HepG2 (cell line): ENCODE data around the gene GPC3. TPM values are rescaled to one million over a fixed set of nuclear protein-coding genes. Genes with fewer than 3 reads are reported as not detected.

ENCODE experiments used
- ARNTL ChIP-seq: sonication (generic); formaldehyde crosslinking; IDR thresholded peaks from 2 replicates; pipeline ENCODE4 v1.4.0; 2020; ENCODE audit warnings: mild to moderate bottlenecking, missing genetic modification reagents
- KIAA2018 ChIP-seq: sonication (generic); formaldehyde crosslinking; IDR thresholded peaks from 2 replicates; pipeline ENCODE4 v1.5.0; 2020; ENCODE audit warnings: mild to moderate bottlenecking, missing genetic modification reagents, borderline replicate concordance
- PITX1 ChIP-seq: sonication (generic); formaldehyde crosslinking; IDR thresholded peaks from 2 replicates; pipeline ENCODE4 v1.5.1; 2020; ENCODE audit warnings: mild to moderate bottlenecking, missing genetic modification reagents
- POLR2G ChIP-seq: fragments of 200-400 bp; formaldehyde crosslinking; IDR thresholded peaks from 2 replicates; pipeline ENCODE4 v1.6.1; 2018; ENCODE audit warnings: mild to moderate bottlenecking, low read depth, low read length, moderate library complexity
- RARA ChIP-seq: IDR thresholded peaks from 2 replicates; pipeline ENCODE4 v1.6.1; 2016; ENCODE audit warnings: missing genetic modification reagents, missing compliant biosample characterization
- SOX13 ChIP-seq, 3 experiments: fragments of 450-650 bp in 1 of 3; sonication (generic) in 1 of 3; formaldehyde crosslinking in 1 of 3; IDR thresholded peaks in 2 of 3; conservative IDR thresholded peaks in 1 of 3; 2 replicates each; pipeline versions ENCODE4 v1.5.0 to v1.6.1; 2016 to 2020; ENCODE audit warnings: antibody characterized with exemption in 1 of 3, mild to moderate bottlenecking in 1 of 3, missing compliant biosample characterization in 1 of 3, missing genetic modification reagents in 1 of 3, moderate library complexity in 1 of 3
- TFAP4 ChIP-seq: sonication (generic); IDR thresholded peaks from 2 replicates; pipeline ENCODE4 v1.6.1; 2016; ENCODE audit warnings: low read depth, borderline replicate concordance
- YY1 ChIP-seq: IDR thresholded peaks from 2 replicates; pipeline ENCODE4 v1.6.1; 2011; ENCODE audit warnings: low read length, low read depth, moderate library complexity, mild to moderate bottlenecking; ENCODE audit not compliant: insufficient read depth, insufficient replicate concordance
- ZEB1 ChIP-seq: IDR thresholded peaks from 2 replicates; pipeline ENCODE4 v1.6.1; 2012; ENCODE audit warnings: mild to moderate bottlenecking, low read depth, inconsistent platforms; ENCODE audit not compliant: insufficient replicate concordance
- ZFX ChIP-seq: sonication (generic); formaldehyde crosslinking; IDR thresholded peaks from 2 replicates; pipeline ENCODE4 v1.4.0; 2020; ENCODE audit warnings: mild to moderate bottlenecking, low read depth, missing genetic modification reagents, moderate library complexity
- ZNF652 ChIP-seq: IDR thresholded peaks from 2 replicates; pipeline ENCODE4 v1.6.1; 2016; ENCODE audit warnings: low read depth, borderline replicate concordance
- polyA plus RNA-seq, 8 experiments: library from polyadenylated mRNA; depleted of rRNA in 3 of 8; stranded (reverse) in 7 of 8; unstranded in 1 of 8; fragments of >200 nt; fragmentation: Illumina TruSeq in 4 of 8; extraction: Trizol in 4 of 8; gene quantifications; 2 replicates each; pipeline versions ENCODE4 v1.2.1 to v1.2.3, GENCODE V29; 2011 to 2016; ENCODE audit warnings: low read depth in 4 of 8, missing spikeins in 1 of 8, mixed read lengths in 1 of 8; ENCODE audit not compliant: insufficient read depth in 1 of 8
- total RNA-seq, 5 experiments: library from RNA; depleted of rRNA; stranded (reverse); fragments of >200 nt; fragmentation: Illumina TruSeq; extraction: Trizol; gene quantifications; 2 replicates each; pipeline ENCODE4 v1.2.3, GENCODE V29; 2016; ENCODE audit warnings: low read depth in 1 of 5
- TF ChIP-seq, protein P1 (sequence below): IDR thresholded peaks from 2 replicates; pipeline ENCODE4 v1.6.1; 2016; ENCODE audit warnings: low read depth
- TF ChIP-seq, protein P2 (sequence below): sonication (generic); formaldehyde crosslinking; IDR thresholded peaks from 2 replicates; pipeline ENCODE4 v1.5.1; 2020; ENCODE audit warnings: mild to moderate bottlenecking, missing genetic modification reagents, moderate library complexity

GPC3 gene
- total and polyA plus RNA-seq, 2 of the 13 experiments (the other 11 are each of a cell fraction or from before 2014, with no cell fraction given): 1,799 to 3,263 TPM

DNA sequence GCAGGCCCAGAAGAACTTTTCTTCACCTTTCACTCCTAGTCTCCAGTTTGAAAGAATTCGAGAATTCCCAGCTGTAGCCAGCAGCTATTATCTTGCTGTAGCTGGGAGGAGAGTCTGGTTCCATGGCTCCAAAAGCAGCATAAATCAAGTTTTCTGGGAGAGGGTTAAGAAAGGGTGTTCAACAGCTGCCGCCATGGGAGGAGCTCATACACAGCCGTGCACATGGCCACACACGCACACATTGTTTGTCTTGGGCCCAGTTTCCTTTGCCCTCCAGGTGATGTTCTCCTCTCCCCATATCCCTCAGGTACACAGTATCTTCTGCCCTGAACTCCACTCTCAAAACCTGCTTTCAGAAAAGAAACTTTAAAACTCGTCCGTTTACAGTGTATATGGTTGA lies 4.1 kb upstream of the GPC3 start (continued):
- TF ChIP-seq SOX13 (IDR thresholded peaks at IDR 0.05) (no peak), SOX13 (CRISPR knock-in tag; conservative IDR thresholded peaks at IDR 0.05 in 1 of 2, IDR thresholded peaks at IDR 0.05 in 1 of 2) (peak in 1 of 2 experiments; percentile 22; a peak in 1 of 4 replicates), KIAA2018 (no peak), ZEB1 (peak; percentile 36), TFAP4 (peak; percentile 70; the same call in 1 of the 2 replicates), YY1 (peak; percentile 61), RARA (CRISPR knock-in tag) (peak; percentile 20; the same call in 1 of the 2 replicates), ZFX (CRISPR knock-in tag) (peak; percentile 68), PITX1 (CRISPR knock-in tag) (peak; percentile 36; the same call in 1 of the 2 replicates), ZNF652 (CRISPR knock-in tag) (peak; percentile 74; the same call in 1 of the 2 replicates), POLR2G (peak; percentile 21; the same call in 1 of the 2 replicates), ARNTL (CRISPR knock-in tag) (peak; percentile 93)
- TF ChIP-seq, protein P1, sequence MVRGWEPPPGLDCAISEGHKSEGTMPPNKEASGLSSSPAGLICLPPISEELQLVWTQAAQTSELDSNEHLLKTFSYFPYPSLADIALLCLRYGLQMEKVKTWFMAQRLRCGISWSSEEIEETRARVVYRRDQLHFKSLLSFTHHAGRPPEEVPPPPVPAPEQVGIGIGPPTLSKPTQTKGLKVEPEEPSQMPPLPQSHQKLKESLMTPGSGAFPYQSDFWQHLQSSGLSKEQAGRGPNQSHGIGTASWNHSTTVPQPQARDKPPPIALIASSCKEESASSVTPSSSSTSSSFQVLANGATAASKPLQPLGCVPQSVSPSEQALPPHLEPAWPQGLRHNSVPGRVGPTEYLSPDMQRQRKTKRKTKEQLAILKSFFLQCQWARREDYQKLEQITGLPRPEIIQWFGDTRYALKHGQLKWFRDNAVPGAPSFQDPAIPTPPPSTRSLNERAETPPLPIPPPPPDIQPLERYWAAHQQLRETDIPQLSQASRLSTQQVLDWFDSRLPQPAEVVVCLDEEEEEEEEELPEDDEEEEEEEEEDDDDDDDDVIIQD (CRISPR knock-in tag): no peak
- TF ChIP-seq, protein P2, sequence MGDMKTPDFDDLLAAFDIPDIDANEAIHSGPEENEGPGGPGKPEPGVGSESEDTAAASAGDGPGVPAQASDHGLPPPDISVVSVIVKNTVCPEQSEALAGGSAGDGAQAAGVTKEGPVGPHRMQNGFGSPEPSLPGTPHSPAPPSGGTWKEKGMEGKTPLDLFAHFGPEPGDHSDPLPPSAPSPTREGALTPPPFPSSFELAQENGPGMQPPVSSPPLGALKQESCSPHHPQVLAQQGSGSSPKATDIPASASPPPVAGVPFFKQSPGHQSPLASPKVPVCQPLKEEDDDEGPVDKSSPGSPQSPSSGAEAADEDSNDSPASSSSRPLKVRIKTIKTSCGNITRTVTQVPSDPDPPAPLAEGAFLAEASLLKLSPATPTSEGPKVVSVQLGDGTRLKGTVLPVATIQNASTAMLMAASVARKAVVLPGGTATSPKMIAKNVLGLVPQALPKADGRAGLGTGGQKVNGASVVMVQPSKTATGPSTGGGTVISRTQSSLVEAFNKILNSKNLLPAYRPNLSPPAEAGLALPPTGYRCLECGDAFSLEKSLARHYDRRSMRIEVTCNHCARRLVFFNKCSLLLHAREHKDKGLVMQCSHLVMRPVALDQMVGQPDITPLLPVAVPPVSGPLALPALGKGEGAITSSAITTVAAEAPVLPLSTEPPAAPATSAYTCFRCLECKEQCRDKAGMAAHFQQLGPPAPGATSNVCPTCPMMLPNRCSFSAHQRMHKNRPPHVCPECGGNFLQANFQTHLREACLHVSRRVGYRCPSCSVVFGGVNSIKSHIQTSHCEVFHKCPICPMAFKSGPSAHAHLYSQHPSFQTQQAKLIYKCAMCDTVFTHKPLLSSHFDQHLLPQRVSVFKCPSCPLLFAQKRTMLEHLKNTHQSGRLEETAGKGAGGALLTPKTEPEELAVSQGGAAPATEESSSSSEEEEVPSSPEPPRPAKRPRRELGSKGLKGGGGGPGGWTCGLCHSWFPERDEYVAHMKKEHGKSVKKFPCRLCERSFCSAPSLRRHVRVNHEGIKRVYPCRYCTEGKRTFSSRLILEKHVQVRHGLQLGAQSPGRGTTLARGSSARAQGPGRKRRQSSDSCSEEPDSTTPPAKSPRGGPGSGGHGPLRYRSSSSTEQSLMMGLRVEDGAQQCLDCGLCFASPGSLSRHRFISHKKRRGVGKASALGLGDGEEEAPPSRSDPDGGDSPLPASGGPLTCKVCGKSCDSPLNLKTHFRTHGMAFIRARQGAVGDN (CRISPR knock-in tag): peak; percentile 45; the same call in 1 of the 2 replicates
